NCI-H146 treated with DMSO at 0.1 percent for 48 hours (cell line): ENCODE results near the gene SLC22A23.
"Not testable (repeated sequence)": the region's sequence is repeated elsewhere in the genome, so short reads cannot be mapped to it uniquely, and the experiment has no call there.

ENCODE experiments used
- DNase-seq: peaks from one replicate; lab custom pipeline; 2025; ENCODE audit not compliant: unreplicated experiment; lab: John Stamatoyannopoulos, UW

Gene SLC22A23

GRCh38 chr6:3386374-3386857 is 70.4 kb downstream of the SLC22A23 start:
- DNase-seq = no peak

GRCh38 chr6:3385660-3386151 is 71.1 kb downstream of the SLC22A23 start:
- DNase-seq = no peak

DNA sequence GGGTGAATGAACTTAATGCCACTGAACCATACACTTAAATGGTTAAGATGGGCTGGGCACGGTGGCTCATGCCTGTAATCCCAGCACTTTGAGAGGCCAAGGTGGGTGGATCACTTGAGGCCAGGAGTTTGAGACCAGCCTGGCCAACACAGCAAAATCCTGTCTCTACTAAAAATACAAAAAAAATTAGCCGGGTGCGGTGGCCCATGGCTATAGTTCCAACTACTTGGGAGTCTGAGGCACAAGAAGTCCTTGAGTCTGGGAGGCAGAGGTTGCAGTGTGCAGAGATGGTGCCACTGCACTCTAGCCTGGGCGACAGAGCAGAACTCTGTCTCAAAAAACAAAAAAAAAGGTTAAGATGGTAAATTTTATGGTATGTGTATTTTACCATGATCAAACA is 71.7 kb downstream of the SLC22A23 start:
- not testable (repeated sequence) for DNase-seq

DNA sequence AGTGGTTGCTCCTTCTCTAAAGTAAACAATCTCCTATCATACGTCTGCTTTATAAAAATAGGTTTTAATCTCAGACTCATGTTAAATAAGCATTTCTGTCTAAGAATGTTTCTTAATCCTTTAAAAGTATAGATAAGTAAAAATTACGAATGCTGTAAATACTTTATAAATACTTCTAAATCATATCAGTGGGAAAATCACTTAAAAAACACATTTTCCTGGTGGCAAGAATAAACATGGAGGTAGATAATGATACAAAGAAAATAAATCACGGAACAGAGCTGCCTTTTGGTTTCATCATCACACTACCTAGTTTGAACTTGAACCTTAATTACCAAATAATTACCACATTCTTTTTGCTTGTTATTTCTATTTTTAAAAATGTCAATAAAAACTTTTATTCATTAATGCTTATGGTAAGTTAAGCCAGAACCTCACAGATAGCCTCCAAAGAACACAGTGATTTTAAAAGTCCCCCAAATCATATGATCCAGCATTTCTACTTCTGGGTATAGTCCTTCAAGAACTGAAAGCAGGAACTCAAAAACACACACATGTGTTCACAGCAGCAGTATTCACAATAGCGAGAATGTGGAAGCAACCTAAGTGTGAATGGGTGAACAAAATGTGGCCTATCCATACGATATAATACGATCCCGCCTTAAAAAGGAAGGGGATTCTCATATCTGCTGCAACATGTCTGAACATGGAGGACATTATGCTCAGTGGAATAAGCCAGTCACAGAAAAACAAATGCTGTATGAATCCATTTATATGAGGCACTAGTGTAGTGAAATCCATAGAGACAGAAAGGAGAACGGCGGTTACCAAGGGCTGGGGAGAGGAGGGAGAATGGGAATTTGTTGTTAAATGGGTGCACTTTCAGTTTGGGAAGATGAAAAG is 72.4 kb downstream of the SLC22A23 start:
- no peak for DNase-seq

GRCh38 chr6:3383525-3383924 is 73.3 kb downstream of the SLC22A23 start:
- DNase-seq = no peak

DNA sequence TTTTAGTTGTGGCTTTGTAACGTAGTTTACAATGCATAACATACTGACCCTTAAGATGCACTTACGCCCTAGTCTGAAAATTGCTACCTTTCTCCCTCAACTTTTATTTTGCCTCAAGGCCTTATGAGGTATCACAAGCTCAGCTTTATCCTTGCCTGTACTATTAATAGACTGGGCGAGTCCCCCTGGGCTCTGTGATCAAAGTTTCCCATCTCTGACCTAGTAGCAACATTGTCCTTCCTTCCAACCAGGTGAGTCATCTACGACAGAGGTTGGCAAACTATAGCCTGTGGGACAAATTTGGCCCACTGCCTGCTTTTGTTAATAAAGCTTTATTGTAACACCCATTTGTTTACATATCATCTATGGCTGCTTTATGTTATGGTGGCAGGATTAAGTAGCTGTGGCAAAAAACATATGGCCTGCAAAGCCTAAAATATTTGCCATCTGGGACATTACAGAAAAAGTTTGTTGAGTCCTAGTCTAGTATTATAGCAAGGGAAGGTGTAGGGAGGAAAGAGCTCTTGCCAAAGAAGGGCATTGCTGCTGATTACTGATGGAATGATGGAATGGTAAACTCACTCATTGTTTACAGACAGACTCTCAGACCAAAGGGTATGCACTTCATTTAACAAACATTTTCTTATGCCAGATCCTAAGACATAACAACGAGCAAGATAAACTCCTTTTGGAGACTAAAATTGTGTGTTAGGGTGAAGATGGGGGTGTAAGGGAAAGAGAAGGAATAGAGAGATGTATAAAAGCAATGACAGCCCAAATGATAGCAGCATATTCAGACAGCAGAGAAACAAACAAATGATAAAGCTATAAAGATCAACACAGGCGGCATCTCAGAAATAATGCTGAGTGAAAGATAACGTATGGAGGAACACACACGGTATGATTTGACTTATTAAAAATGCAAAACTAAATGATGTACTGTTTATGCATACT is 74.2 kb downstream of the SLC22A23 start:
- DNase-seq = no peak

GRCh38 chr6:3381233-3381921 is 75.5 kb downstream of the SLC22A23 start:
- no peak for DNase-seq

- DNase-seq = peak; percentile 27
Measured at GRCh38 chr6:3380344-3381232, 76.3 kb downstream of the SLC22A23 start.

- peak; percentile 48 for DNase-seq
Measured at GRCh38 chr6:3379482-3380060, 77.3 kb downstream of the SLC22A23 start.

DNA sequence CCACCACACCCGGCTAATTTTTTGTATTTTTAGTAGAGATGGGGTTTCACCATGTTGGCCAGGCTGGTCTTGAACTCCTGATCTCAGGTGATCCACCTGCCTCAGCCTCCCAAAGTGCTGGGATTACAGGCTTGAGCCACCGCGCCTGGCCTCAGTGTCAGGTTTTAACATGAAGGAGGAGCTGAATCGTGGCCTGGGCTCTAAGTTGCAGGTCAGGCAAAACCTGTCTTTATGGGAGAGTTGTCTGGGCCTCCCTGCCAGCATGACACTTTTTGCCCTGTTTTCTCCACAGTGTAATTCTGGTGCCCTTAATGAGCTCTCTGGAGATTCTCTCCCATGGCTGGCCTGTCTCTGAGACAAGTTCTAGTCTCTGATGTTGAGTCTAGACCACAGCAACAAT is 78.0 kb downstream of the SLC22A23 start:
- not testable (repeated sequence) for DNase-seq

GRCh38 chr6:3378398-3378782 is 78.5 kb downstream of the SLC22A23 start:
- DNase-seq = not testable (repeated sequence)

GRCh38 chr6:3377536-3378397 is 79.1 kb downstream of the SLC22A23 start:
- DNase-seq = no peak

GRCh38 chr6:3376893-3377535 is 79.8 kb downstream of the SLC22A23 start:
- DNase-seq = no peak

DNA sequence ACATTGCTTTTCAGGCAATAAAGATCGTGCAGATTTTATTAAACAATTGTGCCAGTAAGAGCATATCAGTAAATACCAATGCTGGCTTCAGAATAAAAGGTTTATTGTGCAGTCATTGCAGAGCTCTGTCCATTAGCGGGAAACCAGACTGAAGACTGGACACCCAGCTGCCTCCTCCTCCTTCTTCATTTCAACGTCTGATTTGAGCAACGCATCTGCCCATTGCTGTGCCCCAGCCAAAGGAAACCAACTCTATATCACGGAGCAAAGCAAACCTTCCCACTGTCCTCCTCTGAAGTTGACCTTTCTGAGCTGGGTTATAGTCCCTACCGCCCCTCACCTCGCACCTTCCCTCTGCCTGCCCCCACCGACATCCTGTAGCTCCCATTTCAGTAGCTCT is 80.8 kb downstream of the SLC22A23 start:
- DNase-seq = no peak

GRCh38 chr6:3373597-3374203 is 83.2 kb downstream of the SLC22A23 start:
- DNase-seq = no peak

- DNase-seq = no peak
Measured at GRCh38 chr6:3372912-3373554, 83.8 kb downstream of the SLC22A23 start.

DNA sequence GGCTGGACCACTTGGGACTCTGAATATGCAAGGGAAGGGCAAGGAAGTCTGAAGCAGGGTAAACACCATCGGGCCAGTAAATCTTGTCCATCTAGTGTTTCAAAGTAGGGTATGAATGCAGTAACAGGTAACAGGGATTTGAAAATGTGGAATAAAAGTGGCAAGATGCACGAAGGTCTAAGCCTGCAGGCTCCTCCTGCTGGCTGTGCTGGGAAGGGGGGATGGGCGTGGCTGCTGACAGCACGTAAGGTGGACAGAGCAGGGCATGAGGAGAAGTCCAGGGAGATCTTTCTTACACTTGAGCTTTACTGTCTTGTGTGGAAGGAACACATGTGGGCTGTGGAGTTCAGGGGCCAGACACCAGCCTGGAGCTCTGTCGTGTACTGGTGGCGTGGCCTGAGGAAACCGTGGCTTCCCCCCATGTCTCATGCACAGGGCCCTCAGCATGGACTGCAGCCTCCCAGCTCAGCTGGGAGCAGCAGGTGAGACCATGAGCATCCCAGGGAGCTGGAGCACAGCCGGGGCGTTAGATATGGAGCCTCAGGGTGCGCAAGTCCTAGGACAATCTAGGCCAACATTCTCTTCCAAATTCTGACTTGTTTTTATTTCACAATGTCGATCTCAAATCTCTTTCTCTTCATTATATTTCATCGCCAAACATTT is 84.5 kb downstream of the SLC22A23 start:
- no peak for DNase-seq
